Amniotic stem cell (primary cell): ENCODE data around the gene SRCIN1.
"Not testable (repeated sequence)": the region's sequence is repeated elsewhere in the genome, so short reads cannot be mapped to it uniquely, and the experiment has no call there.

Source experiments
- DNase-seq: peaks from one replicate; lab custom pipeline; 2025; lab: John Stamatoyannopoulos, UW

Gene SRCIN1, protein sequence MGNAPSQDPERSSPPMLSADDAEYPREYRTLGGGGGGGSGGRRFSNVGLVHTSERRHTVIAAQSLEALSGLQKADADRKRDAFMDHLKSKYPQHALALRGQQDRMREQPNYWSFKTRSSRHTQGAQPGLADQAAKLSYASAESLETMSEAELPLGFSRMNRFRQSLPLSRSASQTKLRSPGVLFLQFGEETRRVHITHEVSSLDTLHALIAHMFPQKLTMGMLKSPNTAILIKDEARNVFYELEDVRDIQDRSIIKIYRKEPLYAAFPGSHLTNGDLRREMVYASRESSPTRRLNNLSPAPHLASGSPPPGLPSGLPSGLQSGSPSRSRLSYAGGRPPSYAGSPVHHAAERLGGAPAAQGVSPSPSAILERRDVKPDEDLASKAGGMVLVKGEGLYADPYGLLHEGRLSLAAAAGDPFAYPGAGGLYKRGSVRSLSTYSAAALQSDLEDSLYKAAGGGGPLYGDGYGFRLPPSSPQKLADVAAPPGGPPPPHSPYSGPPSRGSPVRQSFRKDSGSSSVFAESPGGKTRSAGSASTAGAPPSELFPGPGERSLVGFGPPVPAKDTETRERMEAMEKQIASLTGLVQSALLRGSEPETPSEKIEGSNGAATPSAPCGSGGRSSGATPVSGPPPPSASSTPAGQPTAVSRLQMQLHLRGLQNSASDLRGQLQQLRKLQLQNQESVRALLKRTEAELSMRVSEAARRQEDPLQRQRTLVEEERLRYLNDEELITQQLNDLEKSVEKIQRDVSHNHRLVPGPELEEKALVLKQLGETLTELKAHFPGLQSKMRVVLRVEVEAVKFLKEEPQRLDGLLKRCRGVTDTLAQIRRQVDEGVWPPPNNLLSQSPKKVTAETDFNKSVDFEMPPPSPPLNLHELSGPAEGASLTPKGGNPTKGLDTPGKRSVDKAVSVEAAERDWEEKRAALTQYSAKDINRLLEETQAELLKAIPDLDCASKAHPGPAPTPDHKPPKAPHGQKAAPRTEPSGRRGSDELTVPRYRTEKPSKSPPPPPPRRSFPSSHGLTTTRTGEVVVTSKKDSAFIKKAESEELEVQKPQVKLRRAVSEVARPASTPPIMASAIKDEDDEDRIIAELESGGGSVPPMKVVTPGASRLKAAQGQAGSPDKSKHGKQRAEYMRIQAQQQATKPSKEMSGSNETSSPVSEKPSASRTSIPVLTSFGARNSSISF

DNA sequence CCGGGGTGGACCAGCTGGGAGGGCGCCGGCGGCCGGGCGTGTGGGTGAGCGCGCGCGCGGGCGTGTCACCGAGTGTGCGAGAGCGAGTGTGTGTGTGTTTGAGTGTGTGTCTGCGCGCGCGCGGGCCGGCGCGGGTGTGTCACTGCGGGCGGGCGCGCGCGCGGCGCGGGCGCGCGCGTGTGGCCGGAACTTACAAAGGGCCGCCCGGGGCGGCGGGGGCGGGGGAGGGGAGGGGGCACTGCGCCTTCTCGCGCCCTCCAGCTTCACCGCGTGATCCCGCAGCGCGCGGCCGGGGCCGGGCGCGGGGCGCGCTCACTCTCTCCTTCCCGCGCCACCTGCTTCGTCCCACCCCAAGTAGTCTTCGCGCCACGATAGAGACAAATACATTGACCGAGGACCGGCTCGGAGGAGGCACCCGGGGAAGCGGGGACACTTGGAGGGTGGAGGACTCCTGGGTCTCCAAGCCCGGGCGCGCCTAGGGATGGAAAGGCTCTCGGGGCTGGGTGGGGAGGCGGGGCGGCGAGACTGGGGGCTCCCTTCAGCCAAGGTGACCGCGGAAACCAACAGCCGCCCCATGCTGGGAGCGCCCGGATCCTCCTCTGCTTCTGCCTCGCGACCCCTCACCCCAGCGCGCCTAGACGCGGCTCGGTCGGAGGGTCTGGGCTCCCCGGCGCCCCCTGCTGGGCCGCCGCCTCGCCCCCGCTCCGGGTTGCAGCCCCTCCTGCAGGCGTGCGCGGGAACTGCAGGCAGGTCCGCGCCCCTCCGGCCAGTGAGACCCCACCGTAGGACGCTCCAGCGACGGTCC, at the start of gene SRCIN1:
TSS of gene SRCIN1 (minus strand) at position 112 of the 805 bp plus-strand sequence. CDS start 247 bp downstream, outside the sequence.
- no peak for DNase-seq

DNA sequence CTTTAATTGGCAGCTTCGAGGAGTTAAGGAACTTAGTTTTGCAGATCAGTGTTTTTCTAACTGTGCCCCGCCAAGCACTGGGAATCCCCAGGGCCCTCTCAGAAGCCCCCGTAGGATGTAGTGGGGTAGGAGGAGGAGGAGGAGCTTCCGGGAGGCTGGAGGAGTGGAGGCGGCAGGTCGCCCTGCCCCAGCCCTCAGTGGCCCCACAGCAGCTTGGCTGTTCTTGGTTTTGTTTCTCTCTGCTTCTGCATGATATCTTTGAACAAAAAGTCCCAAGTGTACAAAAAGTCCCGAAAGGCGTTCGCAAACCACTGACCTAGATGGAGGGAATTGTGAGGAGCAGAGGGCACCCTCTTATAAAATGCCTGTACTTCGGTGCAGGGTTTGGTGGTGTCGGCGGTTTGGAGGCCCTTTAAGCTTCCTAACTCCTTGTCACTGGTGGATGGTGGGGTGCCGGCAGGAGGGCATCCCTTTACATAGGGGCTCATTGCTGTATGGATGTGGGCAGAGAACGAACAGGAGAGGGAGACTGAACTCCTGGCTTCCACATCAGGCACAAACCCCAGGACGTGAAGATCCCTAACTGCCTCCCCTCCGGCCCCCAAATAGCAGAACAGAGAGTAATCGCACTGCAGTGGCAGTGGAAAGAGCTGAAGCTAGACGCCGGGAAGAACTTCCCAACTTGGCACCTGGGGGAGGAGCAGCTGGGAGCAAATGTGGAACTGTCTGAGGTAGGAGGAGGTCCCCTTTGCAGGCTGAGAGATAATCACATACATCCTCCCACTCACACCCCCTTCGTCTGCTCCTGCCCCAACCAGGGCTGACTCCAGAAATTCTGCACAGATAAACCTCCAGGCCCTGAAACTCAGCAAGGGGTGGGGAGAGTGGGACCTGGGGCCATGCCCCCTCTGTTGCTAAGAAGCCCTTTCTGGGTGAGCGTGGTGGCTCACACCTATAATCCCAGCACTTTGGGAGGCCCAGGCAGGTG, 49.0 kb upstream of the SRCIN1 start:
- DNase-seq: no peak

GRCh38 chr17:38653679-38654078, 47.9 kb upstream of the SRCIN1 start:
- DNase-seq: no peak

DNA sequence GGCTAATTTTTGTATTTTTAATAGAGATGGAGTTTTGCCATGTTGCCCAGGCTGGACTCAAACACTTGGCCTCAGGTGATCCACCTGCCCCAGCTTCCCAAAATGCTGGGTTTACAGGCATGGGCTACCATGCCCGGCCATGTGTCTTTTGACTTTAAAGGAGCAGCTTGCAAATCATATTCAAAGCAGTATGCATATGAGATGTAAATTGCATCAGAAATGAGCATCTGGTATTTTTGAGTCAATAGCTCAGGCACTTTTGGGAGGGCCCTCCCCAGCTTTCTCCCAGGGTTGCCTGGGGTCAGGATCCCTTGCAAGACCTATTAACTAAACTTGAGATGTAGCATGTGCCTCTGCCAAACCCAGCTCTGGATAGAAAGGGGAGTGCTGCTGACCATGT, 47.5 kb upstream of the SRCIN1 start:
- no peak for DNase-seq

DNA sequence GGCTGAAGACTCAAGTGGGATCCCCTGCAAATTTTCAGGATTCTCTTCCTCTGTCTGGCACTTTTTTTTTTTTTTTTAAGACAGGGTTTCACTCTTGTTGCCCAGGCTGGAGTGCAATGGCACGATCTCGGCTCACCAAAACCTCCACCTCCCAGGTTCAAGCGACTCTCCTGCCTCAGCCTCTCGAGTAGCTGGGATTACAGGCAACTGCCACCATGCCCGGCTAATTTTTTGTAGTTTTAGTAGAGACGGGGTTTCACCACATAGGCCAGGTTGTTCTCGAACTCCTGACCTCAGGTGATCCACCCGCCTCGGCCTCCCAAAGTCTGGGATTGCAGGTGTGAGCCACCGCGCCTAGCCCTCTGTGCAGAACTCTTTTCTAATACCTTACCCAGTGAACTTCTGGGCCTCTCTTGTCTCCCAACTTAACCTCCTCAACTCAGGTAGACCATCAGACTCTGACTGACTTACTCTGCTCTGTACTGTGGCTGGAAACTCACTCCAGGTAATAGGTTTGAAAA, 45.0 kb upstream of the SRCIN1 start:
- DNase-seq: not testable (repeated sequence)

DNA sequence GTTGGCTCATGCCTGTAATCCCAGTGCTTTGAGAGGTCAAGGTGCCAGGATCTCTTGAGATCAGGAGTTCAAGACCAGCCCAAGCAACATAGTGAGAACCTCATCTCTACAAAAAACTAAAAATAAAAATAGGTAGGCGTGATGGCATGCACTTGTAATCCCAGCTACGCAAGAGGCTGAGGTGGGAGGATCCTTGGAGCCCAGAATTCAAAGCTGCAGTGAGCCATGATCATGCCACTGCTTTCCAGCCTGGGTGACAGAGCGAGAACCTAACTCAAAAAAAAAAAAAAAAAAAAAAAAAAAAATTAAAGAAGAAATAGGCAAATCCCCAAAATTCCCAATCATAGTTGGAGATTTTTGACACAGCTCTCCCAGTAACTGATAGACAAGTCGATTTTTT, 32.2 kb upstream of the SRCIN1 start:
- no peak for DNase-seq

GRCh38 chr17:38636054-38636453, 30.3 kb upstream of the SRCIN1 start:
- no peak for DNase-seq

DNA sequence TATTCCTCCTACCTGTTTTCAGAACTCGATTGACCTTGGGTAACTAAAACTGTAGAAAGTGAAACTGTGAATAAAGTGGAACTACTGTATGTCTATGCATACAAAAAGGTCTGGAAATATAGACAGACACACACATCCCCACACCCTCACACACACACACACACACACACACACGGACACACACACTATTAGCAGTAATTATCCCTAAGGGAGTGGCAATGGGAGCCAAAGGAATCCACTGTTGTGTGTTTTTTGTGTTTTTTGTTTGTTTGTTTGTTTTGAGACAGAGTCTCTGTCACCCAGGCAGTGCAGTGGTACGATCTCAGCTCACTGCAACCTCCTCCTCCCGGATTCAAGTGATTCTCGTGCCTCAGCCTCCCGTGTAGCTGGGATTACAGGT, 26.6 kb upstream of the SRCIN1 start:
- DNase-seq: no peak

GRCh38 chr17:38628441-38628840, 22.7 kb upstream of the SRCIN1 start:
- no peak for DNase-seq

DNA sequence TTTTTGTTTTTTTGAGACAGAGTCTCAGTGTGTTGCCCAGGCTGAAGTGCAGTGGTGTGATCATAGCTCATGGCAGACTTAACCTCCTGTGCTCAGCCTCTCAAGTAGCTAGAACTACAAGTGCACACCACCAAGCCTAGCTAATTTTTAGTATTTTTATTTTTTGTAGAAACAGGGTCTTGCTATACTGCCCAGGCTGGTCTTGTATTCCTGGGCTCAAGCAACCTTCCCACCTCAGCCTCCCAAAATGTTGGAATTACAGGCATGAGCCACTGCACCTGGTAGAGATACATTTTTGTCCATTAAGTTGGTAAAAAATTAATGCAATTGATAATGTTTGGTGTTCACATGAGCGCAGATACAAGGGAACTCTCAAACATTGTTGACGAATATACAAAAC, 22.2 kb upstream of the SRCIN1 start:
- DNase-seq: no peak

DNA sequence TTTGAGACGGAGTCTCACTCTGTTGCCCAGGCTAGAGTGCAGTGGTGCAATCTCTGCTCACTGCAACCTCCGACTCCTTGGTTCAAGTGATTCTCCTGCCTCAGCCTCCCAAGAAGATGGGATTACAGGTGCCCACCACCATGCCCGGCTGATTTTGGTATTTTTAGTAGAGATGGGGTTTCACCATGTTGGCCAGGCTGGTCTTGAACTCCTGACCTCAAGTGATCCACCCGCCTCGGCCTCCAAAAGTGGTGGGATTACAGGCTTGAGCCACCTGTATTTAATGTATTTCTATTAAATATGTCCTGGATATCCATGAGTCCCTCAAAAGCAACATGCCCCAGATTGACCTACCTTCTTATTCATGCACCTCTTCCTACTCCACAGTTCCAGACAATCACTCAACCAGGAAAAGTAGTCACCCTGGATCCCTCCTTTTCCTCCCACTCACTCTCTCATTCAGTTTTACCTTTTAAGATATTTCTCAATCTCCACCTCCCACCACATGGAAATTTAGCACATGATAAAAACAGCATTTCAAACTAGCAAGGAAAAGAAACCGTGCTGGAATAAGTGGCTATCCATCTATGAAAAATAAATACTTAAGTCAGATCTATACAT, 21.0 kb upstream of the SRCIN1 start:
- DNase-seq: not testable (repeated sequence)

- DNase-seq: no peak
Observed at GRCh38 chr17:38625482-38625881, 19.7 kb upstream of the SRCIN1 start.

DNA sequence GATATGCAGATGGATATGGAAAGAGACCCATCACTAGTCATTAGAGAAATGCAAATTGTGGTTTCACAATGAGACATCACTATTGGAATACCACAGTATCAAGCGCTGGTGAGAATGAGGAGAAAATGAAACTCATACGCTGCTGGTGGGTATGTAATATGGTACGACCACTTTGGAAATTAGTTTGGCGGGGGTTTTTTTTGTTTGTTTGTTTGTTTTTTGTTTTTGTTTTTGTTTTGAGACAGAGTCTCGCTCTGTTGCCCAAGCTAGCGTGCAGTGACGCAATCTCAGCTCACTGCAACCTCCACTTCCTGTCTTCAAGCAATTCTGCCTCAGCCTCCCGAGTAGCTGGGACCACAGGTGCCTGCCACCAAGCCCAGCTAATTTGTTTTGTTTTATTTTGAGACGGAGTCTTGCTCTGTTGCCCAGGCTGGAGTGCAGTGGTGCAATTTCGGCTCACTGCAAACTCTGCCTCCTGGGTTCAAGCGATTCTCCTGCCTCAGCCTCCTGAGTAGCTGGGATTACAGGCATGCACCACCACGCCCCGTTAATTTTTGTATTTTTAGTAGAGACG, 19.1 kb upstream of the SRCIN1 start:
- DNase-seq: not testable (repeated sequence)

DNA sequence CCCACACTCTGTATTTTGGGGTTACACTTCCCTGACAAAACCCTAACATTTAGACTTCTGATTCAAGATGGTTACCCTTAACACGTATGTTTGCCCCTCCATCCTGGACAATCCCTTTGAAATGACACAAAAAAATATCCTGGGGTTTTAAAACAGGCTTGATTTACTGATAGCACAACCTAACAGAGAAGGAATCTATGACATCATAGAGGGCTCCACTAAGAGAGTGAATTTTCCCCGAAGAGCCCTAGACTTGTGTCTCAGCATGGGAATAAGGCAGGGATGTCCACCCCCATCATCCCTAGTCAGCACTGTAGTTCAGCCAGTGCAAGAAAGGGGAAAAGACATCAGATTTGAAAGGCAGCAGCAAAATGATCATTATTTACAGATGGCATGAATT, 15.8 kb upstream of the SRCIN1 start:
- DNase-seq: no peak

DNA sequence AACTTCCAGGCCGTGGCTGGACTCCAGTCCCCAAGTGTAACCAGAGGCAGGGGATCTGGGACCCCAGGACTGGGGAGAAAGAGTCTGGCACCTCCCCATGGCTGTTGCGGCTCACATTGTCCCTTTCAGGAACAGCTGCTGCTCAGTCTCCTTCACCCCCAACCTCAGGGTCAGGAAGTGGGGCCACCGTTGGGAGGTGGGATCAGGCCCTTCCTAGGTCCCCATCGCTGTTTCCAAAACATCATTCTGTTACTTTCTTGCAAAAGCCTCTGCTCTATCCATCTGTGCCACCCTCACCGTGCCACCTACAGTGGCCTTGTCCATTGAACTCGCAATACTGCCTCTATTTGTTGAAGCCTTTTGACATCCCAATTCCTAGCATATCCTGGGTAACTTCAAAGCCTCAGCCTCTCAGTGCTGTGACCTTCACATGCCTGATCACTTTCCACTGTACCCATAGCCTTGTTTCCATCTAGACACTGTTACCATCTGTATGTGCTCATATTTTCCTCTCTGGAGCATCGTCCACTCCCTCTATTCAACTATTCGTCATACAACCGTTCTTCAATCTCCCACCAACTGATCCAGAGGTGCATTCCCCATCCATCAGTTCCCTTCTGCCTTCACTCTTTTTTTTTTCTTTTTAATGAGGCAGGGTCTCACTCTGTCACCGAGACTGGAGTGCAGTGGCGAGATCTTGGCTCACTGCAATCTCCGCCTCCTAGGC, 15.0 kb upstream of the SRCIN1 start:
- DNase-seq: no peak

DNA sequence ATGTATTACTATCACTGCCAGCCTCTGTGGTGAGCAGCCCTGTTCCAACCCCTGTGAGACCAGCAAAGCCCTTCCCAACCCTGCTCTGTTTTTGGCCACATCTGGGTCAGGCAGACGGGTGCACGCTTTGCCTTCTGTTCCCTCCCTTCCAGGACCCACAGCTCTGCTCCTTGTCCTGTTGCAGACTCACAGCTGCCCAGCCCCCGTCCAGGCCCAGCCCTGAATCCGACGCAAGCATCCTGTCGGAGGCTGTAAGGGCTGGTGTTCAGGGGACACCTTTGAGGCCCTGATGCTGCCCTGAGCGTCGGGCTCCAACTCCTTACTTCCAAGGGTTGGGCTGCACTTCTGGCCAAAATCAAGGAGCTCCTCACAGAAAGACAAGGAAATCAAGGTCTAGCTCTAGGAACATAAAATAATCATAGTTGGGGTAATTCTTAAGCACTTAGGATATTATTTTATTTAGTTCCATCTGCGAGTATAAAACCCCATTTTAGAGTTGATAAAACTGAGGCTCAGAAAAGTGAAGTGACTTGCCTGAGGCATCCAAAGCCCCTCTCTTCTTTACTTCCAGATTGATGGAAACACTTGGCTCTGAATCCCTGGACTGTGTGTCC, 14.3 kb upstream of the SRCIN1 start:
- DNase-seq: no peak

GRCh38 chr17:38619451-38619795, 13.7 kb upstream of the SRCIN1 start:
- no peak for DNase-seq
